Upper lobe of right lung (tissue), 1 donor: Measurements from ENCODE around the gene RTF1. TPM values are rescaled to one million over a fixed set of nuclear protein-coding genes. Genes with fewer than 3 reads are reported as not detected.
"Not testable (repeated sequence)": the region's sequence is repeated elsewhere in the genome, so short reads cannot be mapped to it uniquely, and the experiment has no call there.

Experiments used
- ATAC-seq: fragments of 200-7000 bp; cut with Tn5 transposase; one replicate; pipeline ENCODE4 v1.9.1; 2020; ENCODE audit warnings: mild to moderate bottlenecking, moderate library complexity
- DNase-seq: peaks from one replicate; pipeline ENCODE4 v3.0.0-alpha.2; 2020
- H3K27ac ChIP-seq: fragments of 200-600 bp; one replicate; pipeline ENCODE4 v1.8.0; 2022
- H3K27me3 ChIP-seq: fragments of 200-600 bp; one replicate; pipeline ENCODE4 v1.8.0; 2022; ENCODE audit warnings: mild to moderate bottlenecking
- H3K36me3 ChIP-seq: fragments of 200-600 bp; one replicate; pipeline ENCODE4 v1.8.0; 2022
- H3K4me1 ChIP-seq: fragments of 200-600 bp; one replicate; pipeline ENCODE4 v1.8.0; 2022
- H3K4me3 ChIP-seq: fragments of 200-600 bp; one replicate; pipeline ENCODE4 v1.8.0; 2022; ENCODE audit warnings: mild to moderate bottlenecking
- H3K9me3 ChIP-seq: fragments of 200-600 bp; one replicate; pipeline ENCODE4 v1.8.0; 2022
- intact Hi-C: fragments of 100-400 bp; cut with DNase I; formaldehyde crosslinking; loops from one replicate; pipeline ENCODE4 v1.11.0; 2022
- total RNA-seq: library from RNA; stranded (reverse); fragmentation: NEBNext Ultra II Directional; extraction: Animal tissue kit (Norgen Biotek cat#: 25700); gene quantifications from one replicate; pipeline ENCODE4 v1.2.1, GENCODE V29; 2021
- TF ChIP-seq, protein P1 (sequence below): fragments of 200-600 bp; IDR thresholded peaks from one replicate; pipeline ENCODE4 v1.8.0; 2022; ENCODE audit warnings: antibody characterized with exemption
- donor health status: DM: no; HTN: yes; CAD: no; lungs with severe emphysema.

Gene RTF1
- total RNA-seq, 1 donor from 2014 or later = 27.1 TPM

DNA sequence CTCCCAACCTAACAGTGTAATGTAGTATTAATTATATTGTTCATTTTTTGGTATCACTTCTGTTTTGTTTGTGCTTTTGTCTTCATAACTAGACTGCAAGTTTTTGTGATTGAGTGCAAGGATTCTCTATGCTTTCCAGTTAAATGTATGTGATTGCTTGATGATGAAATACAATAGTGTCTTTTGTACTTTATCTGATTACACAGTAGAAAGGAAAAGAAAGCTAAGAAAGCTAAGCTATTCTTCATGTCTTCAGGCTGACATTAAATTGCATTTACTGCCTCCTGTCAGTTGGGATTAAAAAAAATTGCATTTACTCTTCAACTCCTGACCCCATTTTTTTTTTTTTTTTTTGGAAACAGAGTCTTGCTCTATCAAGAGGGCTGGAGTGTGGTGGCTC is 28.5 kb downstream of the RTF1 start:
- H3K4me3 ChIP-seq = no peak overlapping the region
- H3K27ac ChIP-seq = no peak overlapping the region
- DNase-seq (no peak), ATAC-seq (no peak)
- H3K9me3 ChIP-seq = no peaks in the 10 kb centered on the region
- H3K27me3 ChIP-seq = no peaks in the 10 kb centered on the region
- TF ChIP-seq, protein P1, sequence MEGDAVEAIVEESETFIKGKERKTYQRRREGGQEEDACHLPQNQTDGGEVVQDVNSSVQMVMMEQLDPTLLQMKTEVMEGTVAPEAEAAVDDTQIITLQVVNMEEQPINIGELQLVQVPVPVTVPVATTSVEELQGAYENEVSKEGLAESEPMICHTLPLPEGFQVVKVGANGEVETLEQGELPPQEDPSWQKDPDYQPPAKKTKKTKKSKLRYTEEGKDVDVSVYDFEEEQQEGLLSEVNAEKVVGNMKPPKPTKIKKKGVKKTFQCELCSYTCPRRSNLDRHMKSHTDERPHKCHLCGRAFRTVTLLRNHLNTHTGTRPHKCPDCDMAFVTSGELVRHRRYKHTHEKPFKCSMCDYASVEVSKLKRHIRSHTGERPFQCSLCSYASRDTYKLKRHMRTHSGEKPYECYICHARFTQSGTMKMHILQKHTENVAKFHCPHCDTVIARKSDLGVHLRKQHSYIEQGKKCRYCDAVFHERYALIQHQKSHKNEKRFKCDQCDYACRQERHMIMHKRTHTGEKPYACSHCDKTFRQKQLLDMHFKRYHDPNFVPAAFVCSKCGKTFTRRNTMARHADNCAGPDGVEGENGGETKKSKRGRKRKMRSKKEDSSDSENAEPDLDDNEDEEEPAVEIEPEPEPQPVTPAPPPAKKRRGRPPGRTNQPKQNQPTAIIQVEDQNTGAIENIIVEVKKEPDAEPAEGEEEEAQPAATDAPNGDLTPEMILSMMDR = no peak
- no peaks in the 10 kb centered on the region for H3K4me1 ChIP-seq
- intact Hi-C loops = no loop called here
- H3K36me3 ChIP-seq = peaks cover 39% of the 10 kb centered on the region

DNA sequence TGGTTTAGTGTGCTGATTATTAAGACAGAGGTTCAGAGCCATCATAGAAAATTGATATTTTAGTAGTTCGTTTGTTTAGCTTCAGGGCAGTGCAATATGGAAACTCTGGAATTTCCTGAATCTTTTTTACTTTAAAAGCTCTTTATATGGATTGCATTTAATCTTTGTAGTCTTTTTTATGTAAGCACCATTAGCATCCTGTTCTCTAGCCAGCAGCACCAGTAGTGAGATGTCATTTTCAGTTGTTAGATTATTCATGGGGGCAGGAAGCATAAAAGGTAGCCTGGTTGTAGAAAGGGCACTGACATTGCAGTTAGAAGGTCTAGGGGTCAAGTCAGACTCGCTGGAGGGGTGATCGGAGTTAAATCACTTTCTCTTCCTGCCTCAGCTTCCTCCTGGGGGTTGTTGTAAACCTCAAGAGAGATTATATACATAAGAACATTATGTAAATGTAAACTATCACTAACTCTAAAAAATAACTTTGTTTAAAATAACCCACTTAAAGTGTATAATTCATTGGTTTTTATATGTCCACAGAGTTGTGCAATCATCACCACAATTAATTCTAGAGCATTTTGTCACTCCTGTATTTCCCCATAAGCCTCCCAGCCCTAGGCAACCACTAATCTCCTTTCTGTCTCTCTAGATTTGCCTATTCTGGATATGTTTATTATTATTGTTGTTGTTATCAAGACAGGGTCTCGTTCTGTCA is 45.3 kb downstream of the RTF1 start:
- Histone ChIP-seq H3K4me3 (no peak overlapping the region), H3K36me3 (peaks cover 77% of the 10 kb centered on the region), H3K27ac (no peak overlapping the region), H3K4me1 (no peaks in the 10 kb centered on the region), H3K9me3 (no peaks in the 10 kb centered on the region), H3K27me3 (no peaks in the 10 kb centered on the region)
- TF ChIP-seq, protein P1 = no peak
- DNase-seq (no peak), ATAC-seq (no peak)
- intact Hi-C loops = no loop called here

DNA sequence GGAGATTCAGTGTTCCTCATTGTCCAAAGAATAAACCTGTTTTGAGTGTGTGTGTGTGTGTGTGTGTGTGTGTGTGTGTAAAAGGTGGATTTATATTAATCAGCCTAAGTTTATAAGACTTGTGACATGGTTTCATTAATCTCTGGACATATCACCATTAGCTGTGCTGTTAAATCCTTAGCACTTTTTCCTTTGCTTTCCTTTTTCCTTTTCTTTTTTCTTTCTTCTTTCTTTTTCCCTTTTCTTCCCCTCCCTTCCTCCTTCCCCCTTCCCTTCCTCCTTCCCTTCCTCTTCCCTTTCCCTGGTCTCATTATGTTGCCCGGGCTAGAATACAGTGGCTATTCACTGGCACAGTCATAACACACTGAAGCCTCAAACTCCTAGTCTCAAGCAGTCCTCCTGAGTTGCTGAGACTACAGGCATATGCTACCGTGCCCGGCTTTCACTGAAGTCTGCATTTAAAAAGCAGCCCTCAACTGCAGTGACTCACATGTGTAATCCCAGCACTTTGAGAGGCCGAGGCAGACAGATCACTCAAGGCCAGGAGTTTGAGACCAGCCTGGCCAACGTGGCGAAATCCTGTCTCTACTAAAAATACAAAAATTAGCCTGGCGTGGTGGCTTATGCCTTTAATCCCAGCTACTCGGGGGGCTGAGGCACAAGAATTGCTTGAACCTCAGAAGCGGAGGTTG is 48.1 kb downstream of the RTF1 start:
- Histone ChIP-seq H3K27ac (no peak overlapping the region), H3K27me3 (no peaks in the 10 kb centered on the region), H3K4me1 (no peaks in the 10 kb centered on the region), H3K9me3 (no peaks in the 10 kb centered on the region), H3K36me3 (peaks cover 77% of the 10 kb centered on the region), H3K4me3 (no peak overlapping the region)
- TF ChIP-seq, protein P1 = no peak
- intact Hi-C loops = no loop called here
- no peak for ATAC-seq
- DNase-seq = no peak

DNA sequence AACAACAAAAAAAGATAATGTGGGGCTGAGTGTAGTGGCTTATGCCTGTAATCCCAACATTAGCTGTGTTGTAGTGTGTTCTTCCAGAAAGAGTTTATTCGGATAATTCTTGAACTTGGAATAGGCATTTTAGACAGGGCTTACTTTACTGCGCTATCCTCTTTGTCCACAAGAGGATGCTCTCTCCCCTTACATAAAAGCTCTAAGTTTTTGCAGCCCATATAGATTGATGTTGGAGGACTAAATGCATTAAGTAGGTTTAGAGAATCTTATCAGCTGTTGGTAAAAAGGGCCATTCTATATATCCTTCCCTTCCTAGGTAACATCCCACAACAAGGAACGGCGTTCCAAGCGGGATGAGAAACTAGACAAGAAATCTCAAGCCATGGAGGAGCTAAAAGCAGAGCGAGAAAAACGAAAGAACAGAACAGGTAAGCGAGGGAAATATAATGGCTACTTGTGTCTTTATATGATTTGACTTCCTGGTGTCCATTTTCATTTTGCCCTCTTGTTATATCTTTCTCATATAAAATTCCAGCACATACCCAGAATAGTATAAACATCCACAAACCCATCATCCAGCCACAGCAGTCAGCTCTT is 49.0 kb downstream of the RTF1 start:
- no peaks in the 10 kb centered on the region for H3K27me3 ChIP-seq
- H3K36me3 ChIP-seq = peaks cover 81% of the 10 kb centered on the region
- ATAC-seq (peak; percentile 61), DNase-seq (no peak)
- no peaks in the 10 kb centered on the region for H3K9me3 ChIP-seq
- H3K4me3 ChIP-seq = no peak overlapping the region
- intact Hi-C loops = no loop called here
- H3K27ac ChIP-seq = no peak overlapping the region
- TF ChIP-seq, protein P1 = peak; percentile 76
- H3K4me1 ChIP-seq = no peaks in the 10 kb centered on the region

DNA sequence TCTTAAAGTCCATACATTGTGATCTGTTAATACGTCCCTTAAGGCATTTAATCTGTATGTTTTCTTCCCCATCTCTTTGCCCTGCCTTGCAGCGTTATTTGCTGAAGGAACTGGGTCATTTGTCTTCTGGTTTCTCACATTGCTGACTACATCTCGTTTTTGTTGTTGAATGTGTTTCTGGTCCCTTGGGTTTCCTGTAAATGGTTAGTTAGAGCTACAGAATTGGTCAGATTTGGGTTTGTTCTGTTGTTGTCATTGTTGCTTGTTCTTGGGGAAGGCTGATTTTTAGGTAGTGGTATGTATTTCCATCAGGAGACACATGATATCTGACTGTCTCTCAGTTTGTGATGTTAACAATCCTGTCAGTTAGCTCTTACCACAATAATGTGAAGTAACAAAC is 49.8 kb downstream of the RTF1 start:
- Histone ChIP-seq H3K36me3 (peaks cover 89% of the 10 kb centered on the region), H3K27me3 (no peaks in the 10 kb centered on the region)
- no peak for DNase-seq

DNA sequence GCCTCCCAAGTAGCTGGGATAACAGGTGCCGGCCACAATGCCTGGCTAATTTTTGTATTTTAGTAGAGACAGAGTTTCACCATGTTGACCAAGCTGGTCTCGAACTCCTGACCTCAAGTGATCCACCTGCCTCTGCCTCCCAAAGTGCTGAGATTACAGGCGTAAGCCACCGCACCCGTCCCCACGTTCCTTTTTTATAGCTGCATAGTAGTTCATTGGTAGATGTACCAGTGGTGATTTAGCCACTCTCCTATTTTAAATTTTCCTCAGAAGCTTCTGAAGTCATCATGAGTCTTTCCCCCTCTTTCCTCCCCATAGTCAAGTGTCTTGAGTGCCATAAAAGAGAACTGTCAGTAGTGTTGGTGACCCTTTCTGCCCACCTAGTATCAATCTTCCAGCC is 52.7 kb downstream of the RTF1 start:
- H3K4me3 ChIP-seq, intact Hi-C loops, H3K4me1 ChIP-seq, H3K9me3 ChIP-seq, DNase-seq, ATAC-seq, H3K27me3 ChIP-seq, H3K27ac ChIP-seq: not testable (repeated sequence)
- peaks cover 98% of the 10 kb centered on the region for H3K36me3 ChIP-seq

More for the DNA sequence above, 49.8 kb downstream of the RTF1 start:
- intact Hi-C loops = no loop called here
- Histone ChIP-seq H3K9me3 (no peaks in the 10 kb centered on the region), H3K27ac (no peak overlapping the region), H3K4me3 (no peak overlapping the region), H3K4me1 (no peaks in the 10 kb centered on the region)
- no peak for ATAC-seq
- TF ChIP-seq, protein P1 = no peak
